Endothelial cell of umbilical vein (primary cell): ENCODE data around the gene METTL16. TPM values are rescaled to one million over a fixed set of nuclear protein-coding genes. Genes with fewer than 3 reads are reported as not detected.
"Not testable (repeated sequence)": the region's sequence is repeated elsewhere in the genome, so short reads cannot be mapped to it uniquely, and the experiment has no call there.

Experiments used
- BruUV-seq: library from RNA; stranded (reverse); fragments of 400-500 nt; replicated peaks from 2 replicates; lab custom pipeline; 2021; lab: Mats Ljungman, UMichigan
- CTCF ChIA-PET: fragments of 300-600, 350-600 bp; sonication (Branson Sonifier 250); formaldehyde crosslinking; loops from one replicate; lab custom pipeline; 2021; ENCODE audit warnings: antibody characterized with exemption, inconsistent platforms; lab: Charles Lee
- POLR2A ChIA-PET: fragments of 300-600, 350-600 bp; sonication (Branson Sonifier 250); formaldehyde crosslinking; loops from one replicate; lab custom pipeline; 2021; ENCODE audit warnings: antibody characterized with exemption, inconsistent platforms; lab: Charles Lee
- DNase-seq: peaks from one replicate; pipeline ENCODE4 v3.0.0-alpha.2; 2011; ENCODE audit warnings: low read depth, low spot score
- FAIRE-seq: peaks from 2 replicates; lab custom pipeline; 2011; peaks lifted over from hg19 to GRCh38; lab: Jason Lieb, UNC
- H2AFZ ChIP-seq: 2 replicates; pipeline ENCODE4 v1.6.0; 2012; ENCODE audit warnings: low read depth, low read length, control low read depth, inconsistent platforms
- H3K27ac ChIP-seq: 2 replicates; pipeline ENCODE4 v1.5.1; 2011; ENCODE audit warnings: low read depth, mild to moderate bottlenecking, control low read depth, low read length, moderate library complexity; ENCODE audit not compliant: insufficient read depth
- H3K27me3 ChIP-seq, 2 experiments: 2 replicates each; pipeline versions ENCODE4 v1.6.0 to v1.6.1; 2011; ENCODE audit warnings: low read length in 2 of 2, mixed read lengths in 1 of 2; ENCODE audit not compliant: control insufficient read depth in 2 of 2, insufficient read depth in 2 of 2
- H3K36me3 ChIP-seq, 2 experiments: 2 replicates in 1 of 2; 3 replicates in 1 of 2; pipeline ENCODE4 v1.5.1; 2011; ENCODE audit warnings: low read length in 2 of 2, mild to moderate bottlenecking in 1 of 2, moderate library complexity in 1 of 2; ENCODE audit not compliant: control insufficient read depth in 2 of 2, insufficient read depth in 2 of 2; ENCODE audit errors: extremely low read depth in 1 of 2
- H3K4me1 ChIP-seq: 3 replicates; pipeline ENCODE4 v1.5.1; 2011; ENCODE audit warnings: mild to moderate bottlenecking, low read length; ENCODE audit not compliant: control insufficient read depth, insufficient read depth; ENCODE audit errors: extremely low read depth
- H3K4me2 ChIP-seq: 2 replicates; pipeline ENCODE4 v1.6.1; 2011; ENCODE audit warnings: low read length, control low read depth, mixed read lengths; ENCODE audit not compliant: insufficient read depth
- H3K4me3 ChIP-seq, 3 experiments: fragments of 200-600 bp in 1 of 3; sonication (generic), shearing (Covaris generic) in 1 of 3; replicated peaks in 1 of 3; 2 replicates each; pipeline ENCODE4 v1.5.1; 2011 to 2016; ENCODE audit warnings: control low read depth in 3 of 3, low read length in 3 of 3, mild to moderate bottlenecking in 2 of 3, inconsistent platforms in 1 of 3, low read depth in 1 of 3, moderate library complexity in 1 of 3; ENCODE audit not compliant: insufficient read depth in 1 of 3
- H3K79me2 ChIP-seq: 2 replicates; pipeline ENCODE4 v1.6.0; 2012; ENCODE audit warnings: low read length, inconsistent platforms; ENCODE audit not compliant: control insufficient read depth, insufficient read depth
- H3K9ac ChIP-seq: replicated peaks from 2 replicates; pipeline ENCODE3; 2011; ENCODE audit warnings: low read length, control low read depth; ENCODE audit not compliant: insufficient read depth; ENCODE audit errors: extremely low read depth
- H3K9me1 ChIP-seq: replicated peaks from 3 replicates; pipeline ENCODE4 v1.6.0; 2011; ENCODE audit warnings: mild to moderate bottlenecking, low read length; ENCODE audit not compliant: control insufficient read depth, insufficient read depth; ENCODE audit errors: extremely low read depth
- H3K9me3 ChIP-seq: replicated peaks from 2 replicates; pipeline ENCODE4 v1.5.1; 2012; ENCODE audit warnings: low read length, inconsistent platforms; ENCODE audit not compliant: control insufficient read depth, insufficient read depth
- H4K20me1 ChIP-seq: replicated peaks from 2 replicates; pipeline ENCODE3; 2011; ENCODE audit warnings: mild to moderate bottlenecking, low read length; ENCODE audit not compliant: control insufficient read depth, insufficient read depth; ENCODE audit errors: extremely low read depth
- EZH2 ChIP-seq: IDR thresholded peaks from 2 replicates; pipeline ENCODE4 v1.6.1; 2012; ENCODE audit warnings: borderline replicate concordance, low read depth, mild to moderate bottlenecking, moderate library complexity, low read length, inconsistent platforms; ENCODE audit not compliant: severe bottlenecking
- FOS ChIP-seq: IDR thresholded peaks from 2 replicates; pipeline ENCODE4 v1.6.1; 2011; ENCODE audit warnings: mild to moderate bottlenecking, low read length, moderate library complexity, borderline replicate concordance; ENCODE audit not compliant: insufficient read depth
- GATA2 ChIP-seq: IDR thresholded peaks from 2 replicates; pipeline ENCODE4 v1.7.0; 2011; ENCODE audit warnings: low read depth, mild to moderate bottlenecking, moderate library complexity, mixed read lengths, low read length; ENCODE audit not compliant: insufficient read length, insufficient read depth
- JUN ChIP-seq: IDR thresholded peaks from 2 replicates; pipeline ENCODE4 v1.6.1; 2011; ENCODE audit warnings: borderline replicate concordance, low read depth; ENCODE audit not compliant: insufficient read length, insufficient read depth
- MYC ChIP-seq: IDR thresholded peaks from one replicate; pipeline ENCODE4 v1.6.1; 2011; ENCODE audit warnings: mild to moderate bottlenecking, low read depth, low read length
- POLR2A ChIP-seq: IDR thresholded peaks from 2 replicates; pipeline ENCODE4 v1.6.1; 2012; ENCODE audit warnings: low read depth, mild to moderate bottlenecking, control low read depth, low read length
- POLR2AphosphoS5 ChIP-seq: IDR thresholded peaks from 2 replicates; pipeline ENCODE4 v1.6.1; 2012; ENCODE audit warnings: low read depth, mild to moderate bottlenecking, control low read depth, low read length, moderate library complexity; ENCODE audit not compliant: insufficient read depth
- dilution Hi-C: fragments of 300-500 bp; cut with MboI; formaldehyde crosslinking; loops from one replicate; pipeline ENCODE4 v1.15.0; 2019; ENCODE audit warnings: low sequenced_read_pairs; ENCODE audit not compliant: extremely low pct_ligation_motif_present
- intact Hi-C: fragments of 100-400 bp; cut with micrococcal nuclease; formaldehyde crosslinking; loops from one replicate; pipeline ENCODE4 v1.10.0; 2022
- polyA plus RNA-seq, 4 experiments: library from polyadenylated mRNA; depleted of rRNA in 3 of 4; stranded (reverse) in 3 of 4; unstranded in 1 of 4; fragments of >200 nt; gene quantifications; 2 replicates each; pipeline versions ENCODE4 v1.2.1 to v1.2.3, GENCODE V29; 2011 to 2012; ENCODE audit warnings: missing spikeins in 1 of 4
- total RNA-seq: library from RNA; stranded (reverse); gene quantifications from 2 replicates; pipeline ENCODE4 v1.2.3, GENCODE V29; 2021
- TF ChIP-seq, protein P1 (sequence below): IDR thresholded peaks from 2 replicates; pipeline ENCODE4 v1.6.1; 2011; ENCODE audit not compliant: insufficient read depth, insufficient read length
- TF ChIP-seq, protein P2 (sequence below), 2 donors: IDR thresholded peaks; 1 replicate in 1 of 2; 2 replicates in 1 of 2; pipeline ENCODE4 v1.5.1; 2011; ENCODE audit warnings: low read length in 2 of 2, mild to moderate bottlenecking in 2 of 2, moderate library complexity in 2 of 2, control low read depth in 1 of 2, inconsistent platforms in 1 of 2, low read depth in 1 of 2; ENCODE audit not compliant: insufficient read depth in 1 of 2; ENCODE audit errors: extremely low read depth in 1 of 2

METTL16 gene
- total and polyA plus RNA-seq, 2 donors (not counting 3 experiments of a cell fraction or from before 2014, with no cell fraction given): 11.0 to 24.7 TPM

DNA sequence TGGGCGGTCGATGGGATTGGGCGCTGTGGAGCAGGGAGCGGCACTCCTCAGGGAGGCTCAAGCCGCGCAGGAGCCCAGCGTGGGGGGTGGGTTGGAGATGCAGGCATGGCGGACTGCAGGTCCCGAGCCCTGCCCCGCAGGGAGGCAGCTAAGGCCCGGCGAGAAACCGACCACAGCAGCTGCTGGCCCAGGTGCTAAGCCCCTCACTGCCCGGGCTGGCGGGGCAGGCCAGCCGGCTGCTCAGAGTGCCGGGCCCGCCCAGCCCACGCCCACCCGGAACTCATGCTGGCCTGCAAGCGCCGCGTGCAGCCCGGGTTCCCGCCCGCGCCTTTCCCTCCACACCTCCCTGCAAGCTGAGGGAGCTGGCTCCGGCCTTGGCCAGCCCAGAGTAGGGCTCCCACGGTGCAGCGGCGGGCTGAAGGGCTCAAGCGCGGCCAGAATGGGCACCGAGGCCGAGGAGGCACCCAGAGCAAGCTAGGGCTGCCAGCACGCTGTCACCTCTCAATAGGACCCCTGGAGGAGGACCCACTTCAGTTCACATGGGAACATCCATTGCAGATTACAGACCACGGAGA lies 20.5 kb upstream of the METTL16 start:
- H3K4me3 ChIP-seq: no peak overlapping the region
- H3K27ac ChIP-seq: no peak overlapping the region
- BruUV-seq: no TSS peak
- H4K20me1 ChIP-seq: no peaks in the 10 kb centered on the region
- H3K27me3 ChIP-seq: no peaks in the 10 kb centered on the region
- CTCF ChIA-PET: no interaction called here
- no peaks in the 10 kb centered on the region for H3K36me3 ChIP-seq
- no peaks in the 10 kb centered on the region for H3K9me1 ChIP-seq
- no peaks in the 10 kb centered on the region for H3K79me2 ChIP-seq
- no peak overlapping the region for H2AFZ ChIP-seq
- POLR2A ChIA-PET: interaction anchor here (0.7 kb wide), 1 partner anchor 21 kb away, joined by 3 read pairs; the partner anchor contains the start of gene METTL16
- H3K4me2 ChIP-seq: no peak overlapping the region
- TF ChIP-seq POLR2A (no peak), FOS (no peak), MYC (no peak), POLR2AphosphoS5 (no peak), GATA2 (no peak), JUN (no peak), EZH2 (no peak)
- TF ChIP-seq, protein P1, sequence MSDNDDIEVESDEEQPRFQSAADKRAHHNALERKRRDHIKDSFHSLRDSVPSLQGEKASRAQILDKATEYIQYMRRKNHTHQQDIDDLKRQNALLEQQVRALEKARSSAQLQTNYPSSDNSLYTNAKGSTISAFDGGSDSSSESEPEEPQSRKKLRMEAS: no peak
- TF ChIP-seq, protein P2, sequence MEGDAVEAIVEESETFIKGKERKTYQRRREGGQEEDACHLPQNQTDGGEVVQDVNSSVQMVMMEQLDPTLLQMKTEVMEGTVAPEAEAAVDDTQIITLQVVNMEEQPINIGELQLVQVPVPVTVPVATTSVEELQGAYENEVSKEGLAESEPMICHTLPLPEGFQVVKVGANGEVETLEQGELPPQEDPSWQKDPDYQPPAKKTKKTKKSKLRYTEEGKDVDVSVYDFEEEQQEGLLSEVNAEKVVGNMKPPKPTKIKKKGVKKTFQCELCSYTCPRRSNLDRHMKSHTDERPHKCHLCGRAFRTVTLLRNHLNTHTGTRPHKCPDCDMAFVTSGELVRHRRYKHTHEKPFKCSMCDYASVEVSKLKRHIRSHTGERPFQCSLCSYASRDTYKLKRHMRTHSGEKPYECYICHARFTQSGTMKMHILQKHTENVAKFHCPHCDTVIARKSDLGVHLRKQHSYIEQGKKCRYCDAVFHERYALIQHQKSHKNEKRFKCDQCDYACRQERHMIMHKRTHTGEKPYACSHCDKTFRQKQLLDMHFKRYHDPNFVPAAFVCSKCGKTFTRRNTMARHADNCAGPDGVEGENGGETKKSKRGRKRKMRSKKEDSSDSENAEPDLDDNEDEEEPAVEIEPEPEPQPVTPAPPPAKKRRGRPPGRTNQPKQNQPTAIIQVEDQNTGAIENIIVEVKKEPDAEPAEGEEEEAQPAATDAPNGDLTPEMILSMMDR (IDR thresholded peaks at IDR 0.05; ENCODE audit: extremely low read depth in 1 of 2, insufficient read depth in 1 of 2, low read depth in 1 of 2, low read length in 2 of 2): no peak
- FAIRE-seq: no peak
- no peak overlapping the region for H3K9ac ChIP-seq
- H3K4me1 ChIP-seq: no peaks in the 10 kb centered on the region
- no peaks in the 10 kb centered on the region for H3K9me3 ChIP-seq
- dilution Hi-C loops (no loop called here), intact Hi-C loops (no loop called here)
- no peak for DNase-seq

DNA sequence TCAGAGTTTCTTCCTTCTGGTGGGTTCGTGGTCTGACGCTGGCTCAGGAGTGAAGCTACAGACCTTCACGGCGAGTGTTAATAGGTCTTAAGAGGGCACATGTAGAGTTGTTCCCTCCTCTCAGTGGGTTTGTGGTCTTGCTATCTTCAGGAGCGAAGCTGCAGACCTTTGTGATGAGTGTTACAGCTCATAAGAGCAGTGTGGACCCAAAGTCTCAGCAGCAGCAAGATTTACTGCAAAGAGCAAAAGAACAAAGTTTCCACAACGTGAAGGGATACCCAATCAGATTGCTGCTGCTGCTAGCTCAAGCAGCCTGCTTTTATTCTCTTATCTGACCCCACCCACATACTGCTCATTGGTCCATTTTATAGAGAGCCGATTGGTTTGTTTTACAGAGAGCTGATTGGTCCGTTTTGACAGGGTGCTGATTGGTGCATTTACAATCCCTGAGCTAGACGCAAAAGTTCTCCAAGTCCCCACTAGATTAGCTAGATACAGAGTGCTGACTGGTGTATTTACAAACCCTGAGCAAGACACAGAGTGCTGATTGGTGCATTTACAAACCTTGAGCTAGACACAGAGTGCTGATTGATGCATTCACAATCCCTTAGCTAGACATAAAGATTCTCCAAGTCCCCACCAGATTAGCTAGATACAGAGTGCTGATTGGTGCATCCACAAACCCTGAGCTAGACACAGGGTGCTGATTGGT lies 19.7 kb upstream of the METTL16 start:
- H2AFZ ChIP-seq, CTCF ChIA-PET, intact Hi-C loops, H3K9ac ChIP-seq, H3K4me1 ChIP-seq, H4K20me1 ChIP-seq, DNase-seq, H3K79me2 ChIP-seq, H3K4me3 ChIP-seq, dilution Hi-C loops, BruUV-seq, FAIRE-seq, H3K27me3 ChIP-seq, H3K9me3 ChIP-seq, H3K27ac ChIP-seq, H3K36me3 ChIP-seq, H3K9me1 ChIP-seq, H3K4me2 ChIP-seq: not testable (repeated sequence)
- POLR2A ChIA-PET: interaction anchor here (0.7 kb wide), 1 partner anchor 20 kb away, joined by 3 read pairs; the partner anchor contains the start of gene METTL16
